ENCODE data around the gene E4F1. TPM values are rescaled to one million over a fixed set of nuclear protein-coding genes. Genes with fewer than 3 reads are reported as not detected.

Gene E4F1
- total and polyA plus RNA-seq, 9 of the 15 experiments (the other 6 are each of a cell fraction or from before 2014, with no cell fraction given), result 0.48 to 94.9 (median 20.4) TPM

- ChIA-PET CTCF (ENCODE audit: low intra/inter-chr PET ratio) (no interaction called here), POLR2A (interaction anchor here (1.4 to 3.5 kb wide), 2 partner anchors 14 to 22 kb away, joined by 3 to 12 read pairs; partner anchors contain the start of genes ECI1 and PGP)
- FAIRE-seq (no peak), ATAC-seq (no peak), DNase-seq (ENCODE audit: extremely low read depth in 1 of 4, low spot score in 3 of 4) (no peak)
- in situ Hi-C loops (cut with MboI), result no loop called here
- Histone ChIP-seq H3K36me3 (ENCODE audit: control insufficient read depth, insufficient read depth, low read length) (peaks cover 89% of the 10 kb centered on the region; the same call in 2 of the 3 replicates), H3K9me1 (ENCODE audit: control insufficient read depth, insufficient read depth, low read length) (no peaks in the 10 kb centered on the region), H3K4me3 (no peak overlapping the region), H3K4me2 (ENCODE audit: insufficient read depth, low read length) (no peak overlapping the region), H3K9ac (ENCODE audit: insufficient read depth in 1 of 2, low read depth in 2 of 2, low read length in 2 of 2) (peak overlapping the region in 1 of 2 experiments; percentile 45; a peak in 2 of 4 replicates), H3K27me3 (ENCODE audit: control insufficient read depth in 2 of 2, insufficient read depth in 2 of 2, low read length in 2 of 2) (no peaks in the 10 kb centered on the region), H3K79me2 (ENCODE audit: control insufficient read depth, insufficient read depth, low read length) (peaks cover 45% of the 10 kb centered on the region), H3K4me1 (replicated peaks in 1 of 2; ENCODE audit: control insufficient read depth in 2 of 2, insufficient read depth in 2 of 2, low read length in 2 of 2) (peaks cover 6 to 62% of the 10 kb centered on the region in 2 experiments; a peak in 3 of 5 replicates), H4K20me1 (replicated peaks; ENCODE audit: control insufficient read depth, insufficient read depth, low read length) (peaks cover 11% of the 10 kb centered on the region), H3K9me3 (replicated peaks; ENCODE audit: control insufficient read depth, insufficient read depth, low read depth, low read length) (no peaks in the 10 kb centered on the region), H3K27ac (ENCODE audit: extremely low read depth, low read depth, low read length) (no peak overlapping the region), H2AFZ (ENCODE audit: low read depth, low read length) (no peak overlapping the region)
- 95% methylated on average over 12 of the region's 12 CpGs for WGBS (ENCODE audit: insufficient coverage, low coverage, missing lambda C conversion rate)
- no TSS peak for BruUV-seq (replicated peaks)
- no peak for TF ChIP-seq ZC3H4 (CRISPR knock-in tag; IDR thresholded peaks at IDR 0.05; ENCODE audit: borderline replicate concordance)
- no peak for TF ChIP-seq RUNX1 (IDR thresholded peaks at IDR 0.05; ENCODE audit: low read depth)
- no peak for TF ChIP-seq ZSCAN29 (IDR thresholded peaks at IDR 0.05)
- TF ChIP-seq E2F8 (IDR thresholded peaks at IDR 0.05; ENCODE audit: low read depth, partially characterized antibody), result no peak
- TF ChIP-seq HDAC3 (IDR thresholded peaks at IDR 0.05; ENCODE audit: borderline replicate concordance, partially characterized antibody), result no peak
- no peak for TF ChIP-seq ELF2 (CRISPR knock-in tag; IDR thresholded peaks at IDR 0.05)
- TF ChIP-seq THRB (CRISPR knock-in tag; conservative IDR thresholded peaks at IDR 0.05), result no peak
- no peak for TF ChIP-seq ZNF263 (CRISPR knock-in tag; IDR thresholded peaks at IDR 0.05; ENCODE audit: borderline replicate concordance)
- no peak for TF ChIP-seq MCM3 (IDR thresholded peaks at IDR 0.05)
- no peak for TF ChIP-seq HNRNPUL1 (IDR thresholded peaks at IDR 0.05; ENCODE audit: low read length)
- TF ChIP-seq NR2C1 (IDR thresholded peaks at IDR 0.05), result no peak
- no peak for TF ChIP-seq NR2C1 (tag; IDR thresholded peaks at IDR 0.05)
- no peak for TF ChIP-seq XRCC5 (IDR thresholded peaks at IDR 0.05; ENCODE audit: low read depth, low read length)
- TF ChIP-seq RBFOX2 (IDR thresholded peaks at IDR 0.05; ENCODE audit: low read depth, low read length), result no peak; the same call in 1 of the 2 replicates
- TF ChIP-seq EP400 (IDR thresholded peaks at IDR 0.05), result no peak
- intact Hi-C loops (cut with micrococcal nuclease), result no loop called here
These were observed 5.7 kb downstream of the E4F1 start for GRCh38 chr16:2229091-2229490.

Measured in K562 (cell line).